ENCODE data around the gene FFAR2.

- TF ChIP-seq, protein P1, sequence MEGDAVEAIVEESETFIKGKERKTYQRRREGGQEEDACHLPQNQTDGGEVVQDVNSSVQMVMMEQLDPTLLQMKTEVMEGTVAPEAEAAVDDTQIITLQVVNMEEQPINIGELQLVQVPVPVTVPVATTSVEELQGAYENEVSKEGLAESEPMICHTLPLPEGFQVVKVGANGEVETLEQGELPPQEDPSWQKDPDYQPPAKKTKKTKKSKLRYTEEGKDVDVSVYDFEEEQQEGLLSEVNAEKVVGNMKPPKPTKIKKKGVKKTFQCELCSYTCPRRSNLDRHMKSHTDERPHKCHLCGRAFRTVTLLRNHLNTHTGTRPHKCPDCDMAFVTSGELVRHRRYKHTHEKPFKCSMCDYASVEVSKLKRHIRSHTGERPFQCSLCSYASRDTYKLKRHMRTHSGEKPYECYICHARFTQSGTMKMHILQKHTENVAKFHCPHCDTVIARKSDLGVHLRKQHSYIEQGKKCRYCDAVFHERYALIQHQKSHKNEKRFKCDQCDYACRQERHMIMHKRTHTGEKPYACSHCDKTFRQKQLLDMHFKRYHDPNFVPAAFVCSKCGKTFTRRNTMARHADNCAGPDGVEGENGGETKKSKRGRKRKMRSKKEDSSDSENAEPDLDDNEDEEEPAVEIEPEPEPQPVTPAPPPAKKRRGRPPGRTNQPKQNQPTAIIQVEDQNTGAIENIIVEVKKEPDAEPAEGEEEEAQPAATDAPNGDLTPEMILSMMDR (IDR thresholded peaks at IDR 0.05; ENCODE audit: low read depth, low read length) = no peak
- TF ChIP-seq MAX (IDR thresholded peaks at IDR 0.05; ENCODE audit: low read depth, low read length) (no peak), POLR2A (IDR thresholded peaks at IDR 0.05; ENCODE audit: extremely low read depth, insufficient read length) (no peak), MYC (IDR thresholded peaks at IDR 0.05; ENCODE audit: low read depth, low read length) (no peak)
Measured at GRCh38 chr19:35438096-35438495, 10.0 kb upstream of the FFAR2 start.

Data from NB4 (cell line).